Thoracic aorta (tissue), 2 donors: ENCODE results near the gene CTBP2. TPM values are rescaled to one million over a fixed set of nuclear protein-coding genes. Genes with fewer than 3 reads are reported as not detected.

Experiments used
- ATAC-seq: fragments of 150-250 bp; one replicate; pipeline ENCODE4 v1.8.0; 2017; ENCODE audit warnings: low read depth; ENCODE audit not compliant: insufficient number of reproducible peaks, low FRiP score
- DNase-seq: peaks from one replicate; pipeline ENCODE4 v3.0.0-alpha.2; 2020; ENCODE audit warnings: low spot score
- H3K27ac ChIP-seq, 2 donors: fragments of 200-600 bp; sonication (generic); 1 replicate in 1 of 2; 2 replicates in 1 of 2; pipeline ENCODE4 v1.5.1; 2016; ENCODE audit warnings: mild to moderate bottlenecking in 2 of 2, moderate library complexity in 2 of 2
- H3K27me3 ChIP-seq: fragments of 200-600 bp; sonication (generic); replicated peaks from 2 replicates; pipeline ENCODE4 v1.6.0; 2016; ENCODE audit warnings: mild to moderate bottlenecking; ENCODE audit not compliant: insufficient read depth
- H3K36me3 ChIP-seq: fragments of 200-600 bp; sonication (generic); one replicate; pipeline ENCODE4 v1.5.1; 2016
- H3K4me1 ChIP-seq, 2 donors: fragments of 200-600 bp; sonication (generic); 1 replicate in 1 of 2; 2 replicates in 1 of 2; pipeline versions ENCODE4 v1.5.1 to v1.6.0; 2016; ENCODE audit warnings: low read depth in 2 of 2, mild to moderate bottlenecking in 1 of 2; ENCODE audit not compliant: control insufficient read depth in 1 of 2
- H3K4me3 ChIP-seq: fragments of 200-600 bp; sonication (generic); 2 replicates; pipeline ENCODE4 v1.5.1; 2016; ENCODE audit warnings: mild to moderate bottlenecking
- H3K9me3 ChIP-seq: fragments of 200-600 bp; sonication (generic); 2 replicates; pipeline ENCODE4 v1.5.1; 2016
- total RNA-seq, 2 donors: library from RNA; depleted of rRNA; stranded (reverse); fragments of >200 nt; gene quantifications; one replicate each; pipeline versions ENCODE4 v1.1.0 to v1.2.3, GENCODE V29; 2016
- TF ChIP-seq, protein P1 (sequence below): fragments of 200-600 bp; sonication (generic); IDR thresholded peaks from one replicate; pipeline ENCODE4 v1.5.1; 2019; ENCODE audit warnings: antibody characterized with exemption

The CTBP2 gene
- total RNA-seq, 2 donors from 2014 or later: 62.8 to 80.6 TPM

DNA sequence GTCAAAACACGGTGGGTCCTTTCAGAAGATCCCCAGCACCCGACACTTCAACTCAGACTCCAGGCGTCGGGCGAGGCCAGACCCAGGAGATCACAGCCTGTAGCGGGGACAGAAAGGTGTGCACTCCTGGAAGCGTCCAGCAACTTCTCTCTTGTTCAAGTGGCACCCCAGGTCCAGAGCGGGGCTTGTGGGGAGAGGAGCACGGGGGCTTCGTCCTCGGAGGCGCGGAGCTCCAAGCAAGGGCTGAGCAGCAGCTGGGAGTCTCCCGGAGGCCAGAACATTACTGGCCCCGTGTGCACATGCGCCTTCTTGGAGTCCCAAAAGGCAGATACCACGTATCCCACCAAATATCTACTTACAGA, 163.5 kb downstream of the CTBP2 start:
- H3K4me1 ChIP-seq: peaks cover 37 to 64% of the 10 kb centered on the region in 2 donors
- TF ChIP-seq, protein P1, sequence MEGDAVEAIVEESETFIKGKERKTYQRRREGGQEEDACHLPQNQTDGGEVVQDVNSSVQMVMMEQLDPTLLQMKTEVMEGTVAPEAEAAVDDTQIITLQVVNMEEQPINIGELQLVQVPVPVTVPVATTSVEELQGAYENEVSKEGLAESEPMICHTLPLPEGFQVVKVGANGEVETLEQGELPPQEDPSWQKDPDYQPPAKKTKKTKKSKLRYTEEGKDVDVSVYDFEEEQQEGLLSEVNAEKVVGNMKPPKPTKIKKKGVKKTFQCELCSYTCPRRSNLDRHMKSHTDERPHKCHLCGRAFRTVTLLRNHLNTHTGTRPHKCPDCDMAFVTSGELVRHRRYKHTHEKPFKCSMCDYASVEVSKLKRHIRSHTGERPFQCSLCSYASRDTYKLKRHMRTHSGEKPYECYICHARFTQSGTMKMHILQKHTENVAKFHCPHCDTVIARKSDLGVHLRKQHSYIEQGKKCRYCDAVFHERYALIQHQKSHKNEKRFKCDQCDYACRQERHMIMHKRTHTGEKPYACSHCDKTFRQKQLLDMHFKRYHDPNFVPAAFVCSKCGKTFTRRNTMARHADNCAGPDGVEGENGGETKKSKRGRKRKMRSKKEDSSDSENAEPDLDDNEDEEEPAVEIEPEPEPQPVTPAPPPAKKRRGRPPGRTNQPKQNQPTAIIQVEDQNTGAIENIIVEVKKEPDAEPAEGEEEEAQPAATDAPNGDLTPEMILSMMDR: no peak
- DNase-seq (no peak), ATAC-seq (no peak)
- no peak overlapping the region for H3K4me3 ChIP-seq
- no peak overlapping the region for H3K27ac ChIP-seq
- peaks cover 42% of the 10 kb centered on the region for H3K36me3 ChIP-seq
- H3K9me3 ChIP-seq: no peaks in the 10 kb centered on the region
- no peaks in the 10 kb centered on the region for H3K27me3 ChIP-seq

DNA sequence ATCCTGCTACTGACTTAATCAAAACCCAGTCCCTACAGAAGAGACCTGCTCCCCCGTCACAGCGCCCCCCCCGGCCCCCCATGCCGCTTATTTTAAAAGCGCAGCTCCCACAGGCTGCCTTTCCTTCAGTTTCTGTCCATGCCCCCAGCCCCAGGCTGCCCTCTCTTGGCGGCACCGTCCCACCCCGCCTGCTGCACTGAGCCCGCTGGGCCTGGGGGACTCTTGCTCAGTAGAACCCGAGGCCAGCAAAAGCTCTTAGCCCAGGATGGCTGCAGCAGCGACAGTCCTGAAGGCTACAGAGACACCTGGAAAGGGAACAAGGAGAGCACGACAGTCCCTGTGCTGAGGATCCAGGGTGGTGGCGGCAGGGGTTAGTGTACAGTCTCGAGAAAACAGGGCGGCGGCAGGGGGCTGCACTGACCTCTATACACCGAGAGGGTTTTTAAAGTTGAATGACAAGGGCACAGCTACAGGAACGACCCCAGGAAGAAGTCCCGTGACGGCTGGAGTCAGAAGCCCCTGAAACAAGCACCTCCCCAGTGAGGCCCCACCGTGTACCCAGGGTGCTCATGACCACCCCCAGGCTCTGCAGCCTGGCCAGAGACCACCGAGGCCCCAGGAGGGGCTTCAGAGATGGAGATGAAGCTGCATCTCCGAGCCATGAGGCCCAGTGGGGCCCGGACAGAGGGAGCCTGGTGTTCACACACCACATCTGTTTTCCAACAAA, 164.1 kb downstream of the CTBP2 start:
- TF ChIP-seq, protein P1: no peak
- ATAC-seq (no peak), DNase-seq (no peak)
- Histone ChIP-seq H3K9me3 (no peaks in the 10 kb centered on the region), H3K27me3 (no peaks in the 10 kb centered on the region), H3K4me3 (no peak overlapping the region), H3K27ac (no peak overlapping the region), H3K4me1 (peaks cover 32 to 59% of the 10 kb centered on the region in 2 donors), H3K36me3 (peaks cover 46% of the 10 kb centered on the region)

DNA sequence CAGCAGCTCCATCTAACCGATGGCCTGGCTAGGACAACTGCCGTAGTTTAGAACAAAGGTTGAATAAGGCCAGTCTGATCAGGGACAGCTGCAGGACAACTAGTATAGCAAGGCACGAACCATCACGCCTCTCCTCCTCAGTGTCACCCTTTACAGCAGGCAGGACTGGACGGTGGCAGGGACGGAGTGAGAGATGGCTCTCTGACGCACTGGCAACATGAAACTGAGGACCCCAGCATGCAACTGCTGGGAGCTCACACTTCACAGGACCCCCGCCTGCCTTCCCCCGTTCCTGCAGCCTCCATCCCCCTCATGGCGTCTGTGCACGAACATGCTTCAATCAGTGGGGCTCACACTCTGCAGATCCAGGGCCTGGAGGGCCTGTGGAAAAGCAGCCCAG, 164.8 kb downstream of the CTBP2 start:
- no peak for ATAC-seq

DNA sequence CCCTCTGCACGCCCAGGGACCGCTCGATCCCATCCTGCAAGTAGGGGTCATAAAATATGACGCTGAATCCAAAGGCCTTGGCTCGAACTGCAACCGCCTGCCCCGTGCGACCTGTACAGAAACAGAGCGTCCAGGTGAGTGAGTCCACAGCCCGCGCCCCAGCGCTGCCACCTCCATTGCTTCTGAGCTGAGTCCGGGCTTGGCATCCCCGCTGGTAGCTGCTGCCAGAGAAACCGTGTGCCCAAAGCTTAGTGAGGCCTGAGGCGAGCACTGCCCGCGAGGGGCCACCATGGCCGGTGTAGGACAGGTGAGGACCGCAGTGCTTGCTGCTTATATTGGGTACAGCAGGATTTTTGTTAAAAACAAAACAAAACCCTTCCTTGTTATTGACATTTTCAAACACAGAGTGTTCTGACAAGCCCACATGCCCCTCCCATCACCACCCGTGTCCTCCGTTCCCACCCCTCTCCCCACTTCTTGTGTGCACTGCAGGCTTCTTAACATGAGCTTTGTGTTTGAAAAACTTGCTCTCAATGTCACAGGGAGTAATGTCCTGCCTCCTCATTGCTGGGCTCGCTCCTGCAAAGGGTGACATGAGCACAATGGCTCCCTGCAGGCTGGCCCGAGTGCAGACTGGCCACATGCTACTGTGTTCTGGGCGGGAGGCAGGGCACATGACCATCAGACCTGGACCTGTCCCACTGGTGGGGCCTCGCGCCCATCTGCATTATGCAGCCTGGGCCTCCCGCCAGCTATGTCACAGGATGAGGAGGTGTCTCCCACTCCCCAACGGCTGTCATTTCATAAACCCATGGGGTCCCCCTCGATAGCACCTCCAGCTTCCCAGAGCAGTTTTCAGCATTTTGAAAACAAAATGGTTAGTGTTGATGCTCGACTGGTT, 165.5 kb downstream of the CTBP2 start:
- ATAC-seq (no peak), DNase-seq (no peak)
- no peak overlapping the region for H3K27ac ChIP-seq
- H3K36me3 ChIP-seq: peaks cover 51% of the 10 kb centered on the region
- peaks cover 17 to 57% of the 10 kb centered on the region in 2 donors for H3K4me1 ChIP-seq
- TF ChIP-seq, protein P1: no peak
- H3K27me3 ChIP-seq: no peaks in the 10 kb centered on the region
- H3K4me3 ChIP-seq: no peak overlapping the region
- no peaks in the 10 kb centered on the region for H3K9me3 ChIP-seq

More for the DNA sequence above, 164.8 kb downstream of the CTBP2 start:
- no peaks in the 10 kb centered on the region for H3K9me3 ChIP-seq
- no peak for DNase-seq
- no peak overlapping the region for H3K4me3 ChIP-seq
- TF ChIP-seq, protein P1: no peak
- H3K36me3 ChIP-seq: peaks cover 51% of the 10 kb centered on the region
- H3K27ac ChIP-seq: no peak overlapping the region
- H3K27me3 ChIP-seq: no peaks in the 10 kb centered on the region
- H3K4me1 ChIP-seq: peaks cover 25 to 59% of the 10 kb centered on the region in 2 donors
